Measurements from ENCODE around the gene NFIB.

The NFIB gene

GRCh38 chr9:14210428-14210827, 103.5 kb downstream of the NFIB start:
- no peak for TF ChIP-seq CTCF (IDR thresholded peaks at IDR 0.05; ENCODE audit: borderline replicate concordance, insufficient read depth, low read depth, low read length)
- H3K4me3 ChIP-seq (ENCODE audit: low read depth, low read length) = no peak overlapping the region

- no peak for TF ChIP-seq CTCF (IDR thresholded peaks at IDR 0.05; ENCODE audit: borderline replicate concordance, insufficient read depth, low read depth, low read length)
- no peak overlapping the region for H3K4me3 ChIP-seq (ENCODE audit: low read depth, low read length)
Measured at GRCh38 chr9:14209399-14210345, 104.3 kb downstream of the NFIB start.

- no peak overlapping the region for H3K4me3 ChIP-seq (ENCODE audit: low read depth, low read length)
- no peak for TF ChIP-seq CTCF (IDR thresholded peaks at IDR 0.05; ENCODE audit: borderline replicate concordance, insufficient read depth, low read depth, low read length)
Measured at GRCh38 chr9:14207352-14207995, 106.5 kb downstream of the NFIB start.

- no peak for TF ChIP-seq CTCF (IDR thresholded peaks at IDR 0.05; ENCODE audit: borderline replicate concordance, insufficient read depth, low read depth, low read length)
- no peak overlapping the region for H3K4me3 ChIP-seq (ENCODE audit: low read depth, low read length)
Measured at GRCh38 chr9:14205463-14205862, 108.5 kb downstream of the NFIB start.

GRCh38 chr9:14203356-14204056, 110.4 kb downstream of the NFIB start:
- TF ChIP-seq CTCF (IDR thresholded peaks at IDR 0.05; ENCODE audit: borderline replicate concordance, insufficient read depth, low read depth, low read length) = no peak
- no peak overlapping the region for H3K4me3 ChIP-seq (ENCODE audit: low read depth, low read length)

- TF ChIP-seq CTCF (IDR thresholded peaks at IDR 0.05; ENCODE audit: borderline replicate concordance, insufficient read depth, low read depth, low read length) = no peak
- H3K4me3 ChIP-seq (ENCODE audit: low read depth, low read length) = no peak overlapping the region
Measured at GRCh38 chr9:14198841-14199455, 115.0 kb downstream of the NFIB start.
